ENCODE results near the gene NEO1.

DNA sequence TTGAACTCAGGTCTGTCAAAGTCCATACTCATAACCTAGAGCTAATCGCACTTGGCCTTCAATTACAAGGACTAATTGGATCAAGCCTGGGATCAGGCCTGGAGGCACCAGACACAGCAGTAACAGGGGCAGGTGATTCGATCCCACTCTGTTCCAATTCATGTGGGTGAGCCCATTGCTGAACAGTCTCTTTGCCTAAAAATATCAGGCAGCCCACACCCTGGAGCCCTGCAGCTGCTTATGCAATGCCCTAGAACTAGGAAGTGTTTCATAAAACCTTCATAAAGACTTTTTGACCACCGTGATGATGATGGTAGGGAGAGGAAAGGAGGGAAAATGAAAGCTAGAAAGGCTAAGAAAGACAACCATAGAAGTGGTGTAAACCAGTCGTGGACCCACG, 47.8 kb upstream of the NEO1 start:
- TF ChIP-seq POLR2AphosphoS5 (IDR thresholded peaks at IDR 0.05; ENCODE audit: low read depth, low read length) (no peak), POLR2A (IDR thresholded peaks at IDR 0.05; ENCODE audit: low read depth, low read length) (no peak), TAF1 (IDR thresholded peaks at IDR 0.05; ENCODE audit: low read depth, low read length) (no peak), SPI1 (IDR thresholded peaks at IDR 0.05; ENCODE audit: low read depth, low read length) (no peak)
